Mammary epithelial cell (primary cell): ENCODE results near the gene RCC2.

Experiments
- EZH2 ChIP-seq: IDR thresholded peaks from 2 replicates; pipeline ENCODE4 v1.6.1; 2012; ENCODE audit warnings: low read length, inconsistent platforms, borderline replicate concordance
- TF ChIP-seq, protein P1 (sequence below), 2 donors: IDR thresholded peaks in 1 of 2; conservative IDR thresholded peaks in 1 of 2; 2 replicates each; pipeline ENCODE4 v1.5.1; 2011 to 2012; ENCODE audit warnings: inconsistent platforms in 2 of 2, low read length in 2 of 2, mild to moderate bottlenecking in 2 of 2, control low read depth in 1 of 2, low read depth in 1 of 2; ENCODE audit not compliant: insufficient read depth in 1 of 2; ENCODE audit errors: extremely low read depth in 1 of 2

DNA sequence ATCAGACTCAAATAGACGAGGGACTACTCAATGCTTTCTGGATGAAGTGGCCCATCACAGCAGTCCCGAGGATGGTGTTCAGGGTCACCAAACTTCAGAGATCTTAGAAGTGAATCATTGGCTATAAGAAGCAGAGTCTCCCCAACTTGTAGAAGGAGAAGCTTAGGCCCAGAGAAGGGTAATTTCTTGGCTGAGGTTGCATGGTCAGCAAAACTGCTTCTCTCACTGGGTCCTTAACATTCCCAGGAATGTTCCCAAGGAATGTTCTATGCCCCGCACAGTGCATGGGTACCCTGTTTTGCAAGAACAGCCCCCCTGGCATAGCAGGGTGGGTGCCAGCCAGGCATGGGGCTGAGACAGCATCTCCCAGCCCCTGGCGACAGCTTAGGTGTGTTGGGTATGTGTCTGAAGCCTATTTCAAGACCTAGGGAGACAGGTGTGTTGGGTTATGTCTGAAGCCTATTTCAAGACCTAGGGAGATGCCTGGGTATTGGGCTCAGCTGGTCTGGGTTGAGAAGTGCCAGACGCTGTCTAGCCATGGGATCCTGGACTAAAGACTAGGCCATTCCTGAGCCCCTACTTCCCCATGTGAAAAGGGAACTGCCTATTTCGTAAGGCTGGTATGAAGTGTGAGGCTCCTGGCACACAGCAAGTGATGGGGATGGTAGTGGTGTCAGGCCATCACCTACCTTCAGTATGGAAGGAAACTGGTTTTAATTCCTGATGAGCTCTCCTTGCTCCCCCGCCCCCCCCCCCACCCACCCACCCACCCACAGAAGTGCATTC, 41.4 kb downstream of the RCC2 start:
- TF ChIP-seq, protein P1, sequence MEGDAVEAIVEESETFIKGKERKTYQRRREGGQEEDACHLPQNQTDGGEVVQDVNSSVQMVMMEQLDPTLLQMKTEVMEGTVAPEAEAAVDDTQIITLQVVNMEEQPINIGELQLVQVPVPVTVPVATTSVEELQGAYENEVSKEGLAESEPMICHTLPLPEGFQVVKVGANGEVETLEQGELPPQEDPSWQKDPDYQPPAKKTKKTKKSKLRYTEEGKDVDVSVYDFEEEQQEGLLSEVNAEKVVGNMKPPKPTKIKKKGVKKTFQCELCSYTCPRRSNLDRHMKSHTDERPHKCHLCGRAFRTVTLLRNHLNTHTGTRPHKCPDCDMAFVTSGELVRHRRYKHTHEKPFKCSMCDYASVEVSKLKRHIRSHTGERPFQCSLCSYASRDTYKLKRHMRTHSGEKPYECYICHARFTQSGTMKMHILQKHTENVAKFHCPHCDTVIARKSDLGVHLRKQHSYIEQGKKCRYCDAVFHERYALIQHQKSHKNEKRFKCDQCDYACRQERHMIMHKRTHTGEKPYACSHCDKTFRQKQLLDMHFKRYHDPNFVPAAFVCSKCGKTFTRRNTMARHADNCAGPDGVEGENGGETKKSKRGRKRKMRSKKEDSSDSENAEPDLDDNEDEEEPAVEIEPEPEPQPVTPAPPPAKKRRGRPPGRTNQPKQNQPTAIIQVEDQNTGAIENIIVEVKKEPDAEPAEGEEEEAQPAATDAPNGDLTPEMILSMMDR (conservative IDR thresholded peaks at IDR 0.05 in 1 of 2, IDR thresholded peaks at IDR 0.05 in 1 of 2; ENCODE audit: extremely low read depth in 1 of 2, insufficient read depth in 1 of 2, low read depth in 1 of 2, low read length in 2 of 2), result no peak
- no peak for TF ChIP-seq EZH2
